PFSK-1 (cell line): Measurements from ENCODE around the gene ANKS1A.

Experiments
- FOXP2 ChIP-seq: optimal IDR thresholded peaks from 2 replicates; pipeline ENCODE3; 2011; ENCODE audit warnings: borderline replicate concordance, control low read depth, inconsistent platforms; ENCODE audit not compliant: insufficient read depth; ENCODE audit errors: extremely low read length, extremely low read depth
- POLR2AphosphoS5 ChIP-seq: IDR thresholded peaks from 2 replicates; pipeline ENCODE4 v1.6.1; 2012; ENCODE audit warnings: low read depth, mild to moderate bottlenecking, control low read depth, low read length, moderate library complexity
- SIN3A ChIP-seq: IDR thresholded peaks from 2 replicates; pipeline ENCODE4 v1.6.1; 2012; ENCODE audit warnings: mild to moderate bottlenecking, low read length, moderate library complexity, borderline replicate concordance; ENCODE audit not compliant: insufficient read depth
- TAF1 ChIP-seq: IDR thresholded peaks from 2 replicates; pipeline ENCODE4 v1.6.1; 2012; ENCODE audit warnings: low read length, control low read depth, borderline replicate concordance; ENCODE audit not compliant: insufficient read depth
- TF ChIP-seq, protein P1 (sequence below), 2 experiments: IDR thresholded peaks; 2 replicates each; pipeline versions ENCODE4 v1.6.1 to v1.8.0; 2011 to 2012; ENCODE audit warnings: low read depth in 2 of 2, low read length in 2 of 2, control low read depth in 1 of 2, inconsistent platforms in 1 of 2, mild to moderate bottlenecking in 1 of 2, moderate library complexity in 1 of 2; ENCODE audit not compliant: insufficient read depth in 1 of 2

DNA sequence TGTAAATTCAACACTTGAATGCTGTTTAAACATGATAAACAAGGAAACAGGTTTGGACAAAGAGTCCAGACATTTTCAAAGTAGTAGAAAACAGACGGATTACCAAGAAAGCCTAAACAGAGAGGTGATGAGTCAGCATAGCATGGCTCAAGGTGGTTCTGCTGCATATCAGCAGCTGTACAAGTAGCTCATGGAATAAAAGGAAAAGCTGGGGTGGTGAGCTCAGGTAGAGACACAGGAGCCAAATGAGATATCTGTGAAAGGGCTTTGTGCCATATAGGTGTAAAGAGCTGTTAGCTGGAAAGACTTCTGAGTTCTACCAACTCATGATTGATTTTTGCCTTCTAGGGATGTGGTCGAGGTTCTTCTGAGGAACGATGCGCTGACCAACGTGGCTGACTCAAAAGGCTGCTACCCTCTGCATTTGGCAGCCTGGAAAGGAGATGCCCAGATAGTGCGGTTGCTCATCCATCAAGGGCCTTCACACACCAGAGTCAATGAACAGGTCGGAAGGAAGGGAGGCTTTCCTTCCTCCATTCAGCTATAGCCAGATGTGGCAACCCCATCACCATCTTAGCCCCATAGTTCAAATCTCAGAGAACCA, 80.7 kb downstream of the ANKS1A start:
- TF ChIP-seq POLR2AphosphoS5 = no peak
- TF ChIP-seq TAF1 = no peak
- TF ChIP-seq, protein P1, sequence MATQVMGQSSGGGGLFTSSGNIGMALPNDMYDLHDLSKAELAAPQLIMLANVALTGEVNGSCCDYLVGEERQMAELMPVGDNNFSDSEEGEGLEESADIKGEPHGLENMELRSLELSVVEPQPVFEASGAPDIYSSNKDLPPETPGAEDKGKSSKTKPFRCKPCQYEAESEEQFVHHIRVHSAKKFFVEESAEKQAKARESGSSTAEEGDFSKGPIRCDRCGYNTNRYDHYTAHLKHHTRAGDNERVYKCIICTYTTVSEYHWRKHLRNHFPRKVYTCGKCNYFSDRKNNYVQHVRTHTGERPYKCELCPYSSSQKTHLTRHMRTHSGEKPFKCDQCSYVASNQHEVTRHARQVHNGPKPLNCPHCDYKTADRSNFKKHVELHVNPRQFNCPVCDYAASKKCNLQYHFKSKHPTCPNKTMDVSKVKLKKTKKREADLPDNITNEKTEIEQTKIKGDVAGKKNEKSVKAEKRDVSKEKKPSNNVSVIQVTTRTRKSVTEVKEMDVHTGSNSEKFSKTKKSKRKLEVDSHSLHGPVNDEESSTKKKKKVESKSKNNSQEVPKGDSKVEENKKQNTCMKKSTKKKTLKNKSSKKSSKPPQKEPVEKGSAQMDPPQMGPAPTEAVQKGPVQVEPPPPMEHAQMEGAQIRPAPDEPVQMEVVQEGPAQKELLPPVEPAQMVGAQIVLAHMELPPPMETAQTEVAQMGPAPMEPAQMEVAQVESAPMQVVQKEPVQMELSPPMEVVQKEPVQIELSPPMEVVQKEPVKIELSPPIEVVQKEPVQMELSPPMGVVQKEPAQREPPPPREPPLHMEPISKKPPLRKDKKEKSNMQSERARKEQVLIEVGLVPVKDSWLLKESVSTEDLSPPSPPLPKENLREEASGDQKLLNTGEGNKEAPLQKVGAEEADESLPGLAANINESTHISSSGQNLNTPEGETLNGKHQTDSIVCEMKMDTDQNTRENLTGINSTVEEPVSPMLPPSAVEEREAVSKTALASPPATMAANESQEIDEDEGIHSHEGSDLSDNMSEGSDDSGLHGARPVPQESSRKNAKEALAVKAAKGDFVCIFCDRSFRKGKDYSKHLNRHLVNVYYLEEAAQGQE (IDR thresholded peaks at IDR 0.05; ENCODE audit: insufficient read depth in 1 of 2, low read depth in 2 of 2, low read length in 2 of 2) = no peak
- TF ChIP-seq SIN3A = no peak
- no peak for TF ChIP-seq FOXP2
